Endothelial cell of umbilical vein (primary cell): Measurements from ENCODE around the gene MFAP2. TPM values are rescaled to one million over a fixed set of nuclear protein-coding genes. Genes with fewer than 3 reads are reported as not detected.

Experiments
- BruUV-seq: library from RNA; stranded (reverse); fragments of 400-500 nt; replicated peaks from 2 replicates; lab custom pipeline; 2021; lab: Mats Ljungman, UMichigan
- CTCF ChIA-PET: fragments of 300-600, 350-600 bp; sonication (Branson Sonifier 250); formaldehyde crosslinking; loops from one replicate; lab custom pipeline; 2021; ENCODE audit warnings: antibody characterized with exemption, inconsistent platforms; lab: Charles Lee
- POLR2A ChIA-PET: fragments of 300-600, 350-600 bp; sonication (Branson Sonifier 250); formaldehyde crosslinking; loops from one replicate; lab custom pipeline; 2021; ENCODE audit warnings: antibody characterized with exemption, inconsistent platforms; lab: Charles Lee
- DNase-seq: peaks from one replicate; pipeline ENCODE4 v3.0.0-alpha.2; 2011; ENCODE audit warnings: low read depth, low spot score
- FAIRE-seq: peaks from 2 replicates; lab custom pipeline; 2011; peaks lifted over from hg19 to GRCh38; lab: Jason Lieb, UNC
- H2AFZ ChIP-seq: 2 replicates; pipeline ENCODE4 v1.6.0; 2012; ENCODE audit warnings: low read depth, low read length, control low read depth, inconsistent platforms
- H3K27ac ChIP-seq: 2 replicates; pipeline ENCODE4 v1.5.1; 2011; ENCODE audit warnings: low read depth, mild to moderate bottlenecking, control low read depth, low read length, moderate library complexity; ENCODE audit not compliant: insufficient read depth
- H3K27me3 ChIP-seq, 2 experiments: 2 replicates each; pipeline versions ENCODE4 v1.6.0 to v1.6.1; 2011; ENCODE audit warnings: low read length in 2 of 2, mixed read lengths in 1 of 2; ENCODE audit not compliant: control insufficient read depth in 2 of 2, insufficient read depth in 2 of 2
- H3K36me3 ChIP-seq, 2 experiments: 2 replicates in 1 of 2; 3 replicates in 1 of 2; pipeline ENCODE4 v1.5.1; 2011; ENCODE audit warnings: low read length in 2 of 2, mild to moderate bottlenecking in 1 of 2, moderate library complexity in 1 of 2; ENCODE audit not compliant: control insufficient read depth in 2 of 2, insufficient read depth in 2 of 2; ENCODE audit errors: extremely low read depth in 1 of 2
- H3K4me1 ChIP-seq: 3 replicates; pipeline ENCODE4 v1.5.1; 2011; ENCODE audit warnings: mild to moderate bottlenecking, low read length; ENCODE audit not compliant: control insufficient read depth, insufficient read depth; ENCODE audit errors: extremely low read depth
- H3K4me2 ChIP-seq: 2 replicates; pipeline ENCODE4 v1.6.1; 2011; ENCODE audit warnings: low read length, control low read depth, mixed read lengths; ENCODE audit not compliant: insufficient read depth
- H3K4me3 ChIP-seq, 3 experiments: fragments of 200-600 bp in 1 of 3; sonication (generic), shearing (Covaris generic) in 1 of 3; replicated peaks in 1 of 3; 2 replicates each; pipeline ENCODE4 v1.5.1; 2011 to 2016; ENCODE audit warnings: control low read depth in 3 of 3, low read length in 3 of 3, mild to moderate bottlenecking in 2 of 3, inconsistent platforms in 1 of 3, low read depth in 1 of 3, moderate library complexity in 1 of 3; ENCODE audit not compliant: insufficient read depth in 1 of 3
- H3K79me2 ChIP-seq: 2 replicates; pipeline ENCODE4 v1.6.0; 2012; ENCODE audit warnings: low read length, inconsistent platforms; ENCODE audit not compliant: control insufficient read depth, insufficient read depth
- H3K9ac ChIP-seq: replicated peaks from 2 replicates; pipeline ENCODE3; 2011; ENCODE audit warnings: low read length, control low read depth; ENCODE audit not compliant: insufficient read depth; ENCODE audit errors: extremely low read depth
- H3K9me1 ChIP-seq: replicated peaks from 3 replicates; pipeline ENCODE4 v1.6.0; 2011; ENCODE audit warnings: mild to moderate bottlenecking, low read length; ENCODE audit not compliant: control insufficient read depth, insufficient read depth; ENCODE audit errors: extremely low read depth
- H3K9me3 ChIP-seq: replicated peaks from 2 replicates; pipeline ENCODE4 v1.5.1; 2012; ENCODE audit warnings: low read length, inconsistent platforms; ENCODE audit not compliant: control insufficient read depth, insufficient read depth
- H4K20me1 ChIP-seq: replicated peaks from 2 replicates; pipeline ENCODE3; 2011; ENCODE audit warnings: mild to moderate bottlenecking, low read length; ENCODE audit not compliant: control insufficient read depth, insufficient read depth; ENCODE audit errors: extremely low read depth
- CTCF ChIP-seq, 2 donors: IDR thresholded peaks; 1 replicate in 1 of 2; 2 replicates in 1 of 2; pipeline ENCODE4 v1.5.1; 2011; ENCODE audit warnings: low read length in 2 of 2, mild to moderate bottlenecking in 2 of 2, moderate library complexity in 2 of 2, control low read depth in 1 of 2, inconsistent platforms in 1 of 2, low read depth in 1 of 2; ENCODE audit not compliant: insufficient read depth in 1 of 2; ENCODE audit errors: extremely low read depth in 1 of 2
- EZH2 ChIP-seq: IDR thresholded peaks from 2 replicates; pipeline ENCODE4 v1.6.1; 2012; ENCODE audit warnings: borderline replicate concordance, low read depth, mild to moderate bottlenecking, moderate library complexity, low read length, inconsistent platforms; ENCODE audit not compliant: severe bottlenecking
- FOS ChIP-seq: IDR thresholded peaks from 2 replicates; pipeline ENCODE4 v1.6.1; 2011; ENCODE audit warnings: mild to moderate bottlenecking, low read length, moderate library complexity, borderline replicate concordance; ENCODE audit not compliant: insufficient read depth
- GATA2 ChIP-seq: IDR thresholded peaks from 2 replicates; pipeline ENCODE4 v1.7.0; 2011; ENCODE audit warnings: low read depth, mild to moderate bottlenecking, moderate library complexity, mixed read lengths, low read length; ENCODE audit not compliant: insufficient read length, insufficient read depth
- JUN ChIP-seq: IDR thresholded peaks from 2 replicates; pipeline ENCODE4 v1.6.1; 2011; ENCODE audit warnings: borderline replicate concordance, low read depth; ENCODE audit not compliant: insufficient read length, insufficient read depth
- MAX ChIP-seq: IDR thresholded peaks from 2 replicates; pipeline ENCODE4 v1.6.1; 2011; ENCODE audit not compliant: insufficient read depth, insufficient read length
- MYC ChIP-seq: IDR thresholded peaks from one replicate; pipeline ENCODE4 v1.6.1; 2011; ENCODE audit warnings: mild to moderate bottlenecking, low read depth, low read length
- POLR2A ChIP-seq: IDR thresholded peaks from 2 replicates; pipeline ENCODE4 v1.6.1; 2012; ENCODE audit warnings: low read depth, mild to moderate bottlenecking, control low read depth, low read length
- POLR2AphosphoS5 ChIP-seq: IDR thresholded peaks from 2 replicates; pipeline ENCODE4 v1.6.1; 2012; ENCODE audit warnings: low read depth, mild to moderate bottlenecking, control low read depth, low read length, moderate library complexity; ENCODE audit not compliant: insufficient read depth
- dilution Hi-C: fragments of 300-500 bp; cut with MboI; formaldehyde crosslinking; loops from one replicate; pipeline ENCODE4 v1.15.0; 2019; ENCODE audit warnings: low sequenced_read_pairs; ENCODE audit not compliant: extremely low pct_ligation_motif_present
- intact Hi-C: fragments of 100-400 bp; cut with micrococcal nuclease; formaldehyde crosslinking; loops from one replicate; pipeline ENCODE4 v1.10.0; 2022
- polyA plus RNA-seq, 4 experiments: library from polyadenylated mRNA; depleted of rRNA in 3 of 4; stranded (reverse) in 3 of 4; unstranded in 1 of 4; fragments of >200 nt; gene quantifications; 2 replicates each; pipeline versions ENCODE4 v1.2.1 to v1.2.3, GENCODE V29; 2011 to 2012; ENCODE audit warnings: missing spikeins in 1 of 4
- total RNA-seq: library from RNA; stranded (reverse); gene quantifications from 2 replicates; pipeline ENCODE4 v1.2.3, GENCODE V29; 2021

Gene MFAP2
- total and polyA plus RNA-seq, 2 donors (not counting 3 experiments of a cell fraction or from before 2014, with no cell fraction given), result 37.9 to 138 TPM

DNA sequence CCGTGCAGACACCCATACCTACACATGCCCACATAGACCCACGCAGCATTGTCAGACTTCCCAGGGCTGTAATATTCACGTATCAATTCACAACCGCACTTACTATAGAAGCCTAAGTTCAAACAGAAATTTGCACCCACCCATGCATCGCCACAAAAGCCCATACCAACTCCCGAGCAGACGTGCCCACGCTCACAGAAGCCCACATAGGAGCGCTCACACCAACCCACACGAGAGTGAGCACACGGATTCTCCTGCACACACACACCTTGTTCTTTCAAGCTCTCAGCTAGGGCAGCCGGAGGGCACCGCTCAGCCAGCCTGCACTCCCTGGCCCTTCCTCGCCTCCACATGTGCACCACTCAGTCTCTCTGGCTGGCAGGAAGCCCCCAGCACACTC lies 4.6 kb downstream of the MFAP2 start:
- no TSS peak for BruUV-seq
- Histone ChIP-seq H3K27me3 (no peaks in the 10 kb centered on the region), H3K4me1 (peaks cover 10% of the 10 kb centered on the region), H3K9me1 (no peaks in the 10 kb centered on the region), H3K4me2 (no peak overlapping the region), H3K4me3 (no peak overlapping the region), H2AFZ (no peak overlapping the region), H3K27ac (no peak overlapping the region), H3K9ac (no peak overlapping the region), H3K79me2 (no peaks in the 10 kb centered on the region), H3K9me3 (no peaks in the 10 kb centered on the region), H3K36me3 (peaks cover 0 to 25% of the 10 kb centered on the region in 2 experiments), H4K20me1 (no peaks in the 10 kb centered on the region)
- DNase-seq, result no peak
- intact Hi-C loops (no loop called here), dilution Hi-C loops (no loop called here)
- TF ChIP-seq GATA2 (no peak), POLR2A (no peak), MAX (no peak), EZH2 (no peak), POLR2AphosphoS5 (no peak)
- ChIA-PET CTCF (interaction anchor here (1.4 kb wide), 1 partner anchor 15 kb away, joined by 5 read pairs; no protein-coding TSS in a partner anchor), POLR2A (interaction anchor here (1.2 to 1.3 kb wide), 2 partner anchors 9 kb away, joined by 3 to 4 read pairs; no protein-coding TSS in a partner anchor)
- no peak for FAIRE-seq

DNA sequence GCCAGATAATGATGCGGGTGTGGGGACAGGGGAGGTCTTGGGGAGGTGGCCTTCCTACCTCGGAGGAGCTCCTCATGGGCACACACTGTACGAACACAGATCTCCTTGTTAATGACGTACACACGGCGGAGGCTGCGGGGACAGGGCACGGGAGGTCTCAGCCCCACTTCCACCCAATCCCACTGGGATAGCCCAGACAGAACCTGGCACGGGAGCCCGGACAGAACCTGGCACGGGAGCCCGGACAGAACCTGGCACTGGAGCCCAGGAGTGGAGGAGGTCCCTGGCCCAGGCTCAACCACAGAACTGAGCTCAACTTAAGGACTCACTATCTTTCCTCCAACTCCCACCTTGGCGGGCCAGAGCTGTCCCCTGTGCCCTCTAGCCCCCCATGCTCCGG lies 5.2 kb downstream of the MFAP2 start:
- H3K27ac ChIP-seq, result no peak overlapping the region
- POLR2A ChIA-PET, result interaction anchor here (1.3 kb wide), 1 partner anchor 9 kb away, joined by 4 read pairs; no protein-coding TSS in a partner anchor
- peaks cover 0 to 25% of the 10 kb centered on the region in 2 experiments for H3K36me3 ChIP-seq
- H3K9ac ChIP-seq, result no peak overlapping the region
- intact Hi-C loops (no loop called here), dilution Hi-C loops (no loop called here)
- no peaks in the 10 kb centered on the region for H3K9me3 ChIP-seq
- no peak for DNase-seq
- H3K4me3 ChIP-seq, result no peak overlapping the region
- TF ChIP-seq MYC, result no peak
- TF ChIP-seq FOS, result no peak
- TF ChIP-seq JUN, result no peak
- TF ChIP-seq MAX, result no peak
- TF ChIP-seq GATA2, result no peak
- TF ChIP-seq POLR2A, result no peak
- TF ChIP-seq POLR2AphosphoS5, result no peak
- no peak for TF ChIP-seq CTCF (IDR thresholded peaks at IDR 0.05; ENCODE audit: extremely low read depth in 1 of 2, insufficient read depth in 1 of 2, low read depth in 1 of 2, low read length in 2 of 2)
- TF ChIP-seq EZH2, result no peak
- no peaks in the 10 kb centered on the region for H3K79me2 ChIP-seq
- BruUV-seq, result no TSS peak
- H3K4me1 ChIP-seq, result peaks cover 9% of the 10 kb centered on the region
- no peak overlapping the region for H2AFZ ChIP-seq
- H3K4me2 ChIP-seq, result no peak overlapping the region
- H3K9me1 ChIP-seq, result no peaks in the 10 kb centered on the region
- no peaks in the 10 kb centered on the region for H4K20me1 ChIP-seq
- H3K27me3 ChIP-seq, result no peaks in the 10 kb centered on the region
- CTCF ChIA-PET, result interaction anchor here (0.6 to 1.4 kb wide), 2 partner anchors 13 to 15 kb away, joined by 3 to 5 read pairs; no protein-coding TSS in a partner anchor
- no peak for FAIRE-seq
